ENCODE data around the gene ZDHHC8.

DNA sequence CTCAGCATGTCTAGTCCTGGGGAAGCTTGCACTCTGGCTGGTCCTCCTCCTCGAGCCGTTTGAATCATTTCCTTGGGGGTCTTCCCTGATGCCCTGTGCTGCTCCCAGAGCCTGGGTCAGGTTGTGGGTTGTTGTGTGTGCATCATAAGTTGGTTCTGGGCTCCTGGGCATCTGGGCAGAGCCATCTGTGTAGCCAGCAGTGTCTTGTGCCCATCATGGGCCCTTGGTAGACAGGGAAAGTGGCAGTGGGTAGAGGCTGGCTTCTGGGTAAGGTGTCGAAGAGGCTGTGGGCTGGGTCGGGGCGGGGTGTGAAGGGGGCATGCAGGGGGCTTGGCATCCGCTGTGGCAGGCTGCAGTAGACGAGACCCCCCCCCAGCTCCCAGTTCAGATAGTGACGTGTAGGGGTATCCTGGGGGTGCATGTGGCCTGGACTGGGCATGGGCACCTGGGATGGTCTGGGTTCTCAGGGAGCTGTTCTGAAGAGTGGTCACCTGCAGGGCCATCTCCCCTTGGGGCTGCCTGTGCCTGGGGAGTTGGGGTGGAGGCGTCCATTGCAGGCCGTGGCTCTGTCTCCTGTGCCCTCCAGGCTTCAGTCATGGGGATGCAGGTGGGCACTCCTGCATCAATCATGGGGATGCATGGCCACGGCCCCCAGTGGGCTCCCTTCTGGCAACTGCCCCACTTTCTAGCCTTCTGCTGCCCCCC, 7.4 kb upstream of the ZDHHC8 start:
- TF ChIP-seq POLR2A (IDR thresholded peaks at IDR 0.05; ENCODE audit: borderline replicate concordance, extremely low read depth, insufficient read depth, insufficient read length) = no peak
- TF ChIP-seq CTCF (IDR thresholded peaks at IDR 0.05 in 2 of 3, conservative IDR thresholded peaks at IDR 0.05 in 1 of 3; ENCODE audit: borderline replicate concordance in 1 of 3, insufficient read depth in 1 of 3, low read depth in 2 of 3, low read length in 2 of 3) = no peak
- TF ChIP-seq EZH2 (IDR thresholded peaks at IDR 0.05) = no peak
- TF ChIP-seq CEBPB (IDR thresholded peaks at IDR 0.05; ENCODE audit: low read depth) = no peak
- no peak for TF ChIP-seq YY1 (IDR thresholded peaks at IDR 0.05; ENCODE audit: extremely low read depth, insufficient replicate concordance, low read depth, low read length)
- TF ChIP-seq JUND (IDR thresholded peaks at IDR 0.05) = no peak
- no peak for TF ChIP-seq RAD21 (IDR thresholded peaks at IDR 0.05; ENCODE audit: low read depth)
- no peak for TF ChIP-seq POLR2AphosphoS5 (IDR thresholded peaks at IDR 0.05; ENCODE audit: low read depth, low read length)
- TF ChIP-seq EGR1 (IDR thresholded peaks at IDR 0.05; ENCODE audit: low read depth) = no peak
- TF ChIP-seq ZFX (IDR thresholded peaks at IDR 0.05) = no peak
- no peak for TF ChIP-seq MAX (IDR thresholded peaks at IDR 0.05)
- TF ChIP-seq SP1 (IDR thresholded peaks at IDR 0.05; ENCODE audit: low read depth) = no peak

Data from HCT116 (cell line).